CD4-positive, alpha-beta T cell (primary cell): Measurements from ENCODE around the gene ERMARD. TPM values are rescaled to one million over a fixed set of nuclear protein-coding genes. Genes with fewer than 3 reads are reported as not detected.
A peak's percentile ranks its signal among the peaks of the same experiment; 100 is the strongest.

Experiments
- ATAC-seq: fragments of 200-7000 bp; cut with Tn5 transposase; one replicate; pipeline ENCODE4 v1.10.0; 2022; ENCODE audit warnings: mild to moderate bottlenecking; ENCODE audit not compliant: poor library complexity
- CTCF ChIA-PET: fragments of 350-600 bp; sonication (Branson Sonifier 250); formaldehyde crosslinking; loops from one replicate; lab custom pipeline; 2021; ENCODE audit warnings: antibody characterized with exemption, inconsistent platforms; lab: Charles Lee
- POLR2A ChIA-PET: fragments of 350-600 bp; sonication (Branson Sonifier 250); formaldehyde crosslinking; loops from one replicate; lab custom pipeline; 2021; ENCODE audit warnings: antibody characterized with exemption, inconsistent platforms; lab: Charles Lee
- DNase-seq, 14 experiments: peaks; one replicate each; pipeline ENCODE4 v3.0.0-alpha.2; 2013 to 2020; ENCODE audit warnings: mixed read lengths in 2 of 14
- H3K27ac ChIP-seq, 2 donors: one replicate each; pipeline versions ENCODE4 v1.5.1 to v1.7.0; 2013; ENCODE audit warnings: low read length in 2 of 2, low read depth in 1 of 2, mild to moderate bottlenecking in 1 of 2
- H3K27me3 ChIP-seq, 2 experiments: 1 replicate in 1 of 2; 2 replicates in 1 of 2; pipeline versions ENCODE4 v1.6.1 to v1.7.0; 2013; ENCODE audit warnings: low read length in 2 of 2, control low read depth in 1 of 2, mild to moderate bottlenecking in 1 of 2, moderate library complexity in 1 of 2; ENCODE audit not compliant: insufficient read depth in 2 of 2, control insufficient read depth in 1 of 2
- H3K36me3 ChIP-seq: one replicate; pipeline ENCODE4 v1.6.1; 2013; ENCODE audit warnings: low read length, control low read depth; ENCODE audit not compliant: insufficient read depth
- H3K4me1 ChIP-seq: one replicate; pipeline ENCODE4 v1.6.1; 2013; ENCODE audit warnings: low read length, control low read depth; ENCODE audit not compliant: insufficient read depth
- H3K4me3 ChIP-seq: one replicate; pipeline ENCODE4 v1.5.1; 2013; ENCODE audit warnings: mild to moderate bottlenecking, low read length, moderate library complexity
- H3K9me3 ChIP-seq, 2 experiments: 1 replicate in 1 of 2; 2 replicates in 1 of 2; pipeline versions ENCODE4 v1.6.1 to v1.7.0; 2013; ENCODE audit warnings: low read length in 2 of 2, mild to moderate bottlenecking in 2 of 2, control low read depth in 1 of 2, moderate library complexity in 1 of 2; ENCODE audit not compliant: control insufficient read depth in 1 of 2, insufficient read depth in 1 of 2
- H3K27ac Mint-ChIP-seq: one replicate; pipeline ENCODE4 v1.8.0; 2020; ENCODE audit warnings: mixed read lengths
- H3K27me3 Mint-ChIP-seq: one replicate; pipeline ENCODE4 v1.8.0; 2021; ENCODE audit warnings: mixed read lengths
- H3K36me3 Mint-ChIP-seq: one replicate; pipeline ENCODE4 v1.8.0; 2021; ENCODE audit warnings: low read depth, mixed read lengths
- H3K4me1 Mint-ChIP-seq: one replicate; pipeline ENCODE4 v1.8.0; 2021; ENCODE audit warnings: low read depth, mixed read lengths
- H3K4me3 Mint-ChIP-seq: one replicate; pipeline ENCODE4 v1.8.0; 2020; ENCODE audit warnings: mild to moderate bottlenecking, mixed read lengths
- H3K9me3 Mint-ChIP-seq: one replicate; pipeline ENCODE4 v1.8.0; 2020; ENCODE audit warnings: mixed read lengths
- CTCF ChIP-seq: fragments of 200-600 bp; IDR thresholded peaks from one replicate; pipeline ENCODE4 v1.8.0; 2022; ENCODE audit warnings: antibody characterized with exemption, mild to moderate bottlenecking
- intact Hi-C, 2 experiments: fragments of 100-400 bp; cut with DNase I in 1 of 2; cut with micrococcal nuclease in 1 of 2; formaldehyde crosslinking; loops; one replicate each; pipeline versions ENCODE4 v1.15.1 to v1.9.0; 2023 to 2025; cut with DNase I, micrococcal nuclease
- total RNA-seq, 174 experiments: library from RNA in 2 of 174; stranded (reverse) in 2 of 174; gene quantifications; one replicate each; pipeline ENCODE4 v1.2.3 and lab custom pipeline; 2021 to 2026

ERMARD gene
- total RNA-seq, 2 experiments from 2014 or later: 24.2 to 26.2 TPM

- Histone ChIP-seq H3K9me3 (no peaks in the 10 kb centered on the region), H3K4me1 (no peaks in the 10 kb centered on the region), H3K4me3 (no peak overlapping the region), H3K27ac (no peak overlapping the region), H3K27me3 (no peaks in the 10 kb centered on the region), H3K36me3 (peaks cover 79% of the 10 kb centered on the region)
- Mint-ChIP-seq H3K4me3 (no peak overlapping the region), H3K36me3 (peaks cover 87% of the 10 kb centered on the region), H3K9me3 (no peaks in the 10 kb centered on the region), H3K4me1 (no peaks in the 10 kb centered on the region), H3K27me3 (no peaks in the 10 kb centered on the region), H3K27ac (no peak overlapping the region)
- ChIA-PET POLR2A (no interaction called here), CTCF (no interaction called here)
- no peak for ATAC-seq
- no peak for TF ChIP-seq CTCF
- intact Hi-C loops: no loop called here
- no peak for DNase-seq
Observed at GRCh38 chr6:169766921-169767736, 15.7 kb downstream of the ERMARD start.

- TF ChIP-seq CTCF: no peak
- Mint-ChIP-seq H3K9me3 (no peaks in the 10 kb centered on the region), H3K36me3 (peaks cover 80% of the 10 kb centered on the region), H3K27ac (no peak overlapping the region), H3K4me1 (no peaks in the 10 kb centered on the region), H3K4me3 (no peak overlapping the region), H3K27me3 (no peaks in the 10 kb centered on the region)
- DNase-seq: peak in 1 of 14 experiments; percentile 25
- H3K9me3 ChIP-seq: no peaks in the 10 kb centered on the region
- ChIA-PET CTCF (interaction anchor here (1.1 to 1.2 kb wide), 2 partner anchors 16 to 24 kb away, joined by 3 read pairs; no protein-coding TSS in a partner anchor), POLR2A (no interaction called here)
- ATAC-seq: no peak
- intact Hi-C loops: no loop called here
- no peaks in the 10 kb centered on the region for H3K27me3 ChIP-seq
- H3K27ac ChIP-seq: no peak overlapping the region
- no peak overlapping the region for H3K4me3 ChIP-seq
- H3K4me1 ChIP-seq: no peaks in the 10 kb centered on the region
- H3K36me3 ChIP-seq: peaks cover 35% of the 10 kb centered on the region
Observed at GRCh38 chr6:169774347-169774746, 22.9 kb downstream of the ERMARD start.

- intact Hi-C loops: no loop called here
- Mint-ChIP-seq H3K9me3 (no peaks in the 10 kb centered on the region), H3K36me3 (peaks cover 78% of the 10 kb centered on the region), H3K27me3 (no peaks in the 10 kb centered on the region), H3K4me3 (no peak overlapping the region), H3K4me1 (no peaks in the 10 kb centered on the region), H3K27ac (no peak overlapping the region)
- POLR2A ChIA-PET: no interaction called here
- ATAC-seq (no peak), DNase-seq (no peak)
- no peak for TF ChIP-seq CTCF
- H3K4me3 ChIP-seq: no peak overlapping the region
- CTCF ChIA-PET: no interaction called here
- no peak overlapping the region for H3K27ac ChIP-seq
- H3K9me3 ChIP-seq: no peaks in the 10 kb centered on the region
- H3K36me3 ChIP-seq: peaks cover 31% of the 10 kb centered on the region
- no peaks in the 10 kb centered on the region for H3K27me3 ChIP-seq
- no peaks in the 10 kb centered on the region for H3K4me1 ChIP-seq
Observed at GRCh38 chr6:169775321-169775720, 23.9 kb downstream of the ERMARD start.
